ENCODE results near the gene NXPE2.
"Not testable (repeated sequence)": the region's sequence is repeated elsewhere in the genome, so short reads cannot be mapped to it uniquely, and the experiment has no call there.

Gene NXPE2

DNA sequence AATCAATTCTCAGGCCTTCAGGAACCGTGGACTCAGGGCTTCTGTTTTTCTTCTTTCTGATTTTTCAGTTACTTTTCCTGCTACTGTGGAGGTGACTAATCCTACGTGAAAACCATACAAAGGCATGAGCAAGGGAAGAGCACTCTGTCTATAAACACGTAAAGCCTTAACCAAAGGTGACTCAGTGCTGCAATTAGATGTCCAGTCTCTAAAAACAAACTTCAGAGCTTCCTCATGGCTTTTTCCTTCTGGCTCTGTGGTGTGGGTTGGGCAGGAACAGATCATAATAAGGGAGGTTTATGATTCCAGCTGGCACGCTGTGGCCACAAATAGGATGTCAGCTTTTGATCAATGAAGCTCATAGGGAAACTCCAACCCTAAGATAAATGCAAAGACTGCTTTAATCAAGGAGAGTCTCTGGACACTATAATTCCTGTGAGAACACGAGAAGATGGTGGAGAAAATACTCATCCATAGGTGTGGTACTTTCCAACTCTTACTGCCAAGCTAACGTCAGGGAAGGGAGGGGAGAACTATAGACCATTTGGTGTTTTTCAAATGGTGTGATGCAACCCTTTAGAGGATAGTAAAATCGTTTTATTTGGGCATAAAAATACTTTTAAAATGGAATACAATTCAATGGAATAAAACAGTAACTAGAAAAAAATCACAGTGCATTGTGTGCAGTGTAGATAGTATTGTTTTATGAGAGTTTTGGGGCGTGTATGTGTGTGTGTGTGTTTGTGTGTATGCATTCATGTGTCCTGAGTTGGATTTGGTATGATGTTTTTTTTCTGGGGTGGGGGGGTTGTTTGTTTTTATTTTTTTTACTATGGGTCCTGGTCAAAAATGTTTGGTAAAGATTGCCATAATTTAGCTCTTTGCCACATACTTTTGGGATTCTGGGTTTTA lies at the start of gene NXPE2:
NXPE2 (plus strand) TSS at position 403 of the 912 bp plus-strand sequence; CDS start at position 452, 49 bp downstream.
- in situ Hi-C loops (cut with HindIII; ENCODE audit: low sequenced_read_pairs) = no loop called here

DNA sequence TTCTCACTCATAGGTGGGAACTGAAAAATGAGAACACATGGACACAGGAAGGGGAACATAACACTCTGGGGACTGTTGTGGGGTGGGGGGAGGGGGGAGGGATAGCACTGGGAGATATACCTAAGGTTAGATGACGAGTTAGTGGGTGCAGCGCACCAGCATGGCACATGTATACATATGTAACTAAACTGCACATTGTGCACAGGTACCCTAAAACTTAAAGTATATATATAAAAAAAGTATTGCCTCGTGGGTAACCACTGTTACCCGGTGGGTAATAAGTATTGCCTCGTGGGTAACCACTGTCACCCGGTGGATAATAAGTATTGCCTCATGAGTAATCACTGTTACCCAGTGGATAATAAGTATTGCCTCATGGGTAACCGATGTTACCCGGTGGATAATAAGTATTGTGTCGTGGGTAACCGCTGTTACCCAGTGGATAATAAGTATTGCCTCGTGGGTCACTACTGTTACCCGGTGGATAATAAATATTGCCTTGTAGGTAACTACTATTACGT lies 46.8 kb upstream of the NXPE2 start:
- in situ Hi-C loops (cut with HindIII; ENCODE audit: low sequenced_read_pairs) = not testable (repeated sequence)

DNA sequence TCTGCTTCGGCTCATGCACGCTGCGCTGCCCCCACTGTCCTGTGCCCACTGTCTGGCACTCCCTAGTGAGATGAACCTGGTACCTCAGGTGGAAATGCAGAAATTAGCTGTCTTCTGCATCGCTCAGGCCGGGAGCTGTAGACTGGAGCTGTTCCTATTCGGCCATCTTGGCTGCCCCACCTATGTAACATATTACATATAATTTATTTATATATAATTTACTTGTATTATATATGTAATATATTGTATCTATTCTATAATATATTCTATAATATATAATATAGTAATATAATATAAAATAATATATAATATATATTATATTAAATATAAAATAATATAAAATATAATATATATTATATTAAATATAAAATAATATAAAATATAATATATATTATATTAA lies 38.9 kb upstream of the NXPE2 start:
- in situ Hi-C loops (cut with HindIII; ENCODE audit: low sequenced_read_pairs) = not testable (repeated sequence)

DNA sequence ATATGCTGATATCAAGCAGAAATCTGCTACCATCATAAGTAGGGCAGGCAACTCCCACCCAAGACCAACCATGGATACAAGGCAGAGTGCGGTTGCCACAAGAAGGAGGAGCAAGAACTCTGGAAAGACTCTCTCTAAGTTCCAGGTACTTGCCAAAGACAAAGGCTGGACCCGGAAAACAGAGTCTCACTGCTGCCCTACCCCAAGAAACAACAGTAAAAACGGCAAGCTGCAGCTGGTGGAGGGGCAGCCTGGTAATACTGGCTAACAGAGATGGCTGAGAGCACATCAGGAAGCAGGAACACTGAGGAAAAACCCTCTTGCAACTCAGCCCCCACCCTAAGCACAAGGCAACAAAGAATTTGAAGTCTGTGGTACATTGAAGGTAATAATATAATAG lies 27.7 kb upstream of the NXPE2 start:
- in situ Hi-C loops (cut with HindIII; ENCODE audit: low sequenced_read_pairs) = no loop called here

DNA sequence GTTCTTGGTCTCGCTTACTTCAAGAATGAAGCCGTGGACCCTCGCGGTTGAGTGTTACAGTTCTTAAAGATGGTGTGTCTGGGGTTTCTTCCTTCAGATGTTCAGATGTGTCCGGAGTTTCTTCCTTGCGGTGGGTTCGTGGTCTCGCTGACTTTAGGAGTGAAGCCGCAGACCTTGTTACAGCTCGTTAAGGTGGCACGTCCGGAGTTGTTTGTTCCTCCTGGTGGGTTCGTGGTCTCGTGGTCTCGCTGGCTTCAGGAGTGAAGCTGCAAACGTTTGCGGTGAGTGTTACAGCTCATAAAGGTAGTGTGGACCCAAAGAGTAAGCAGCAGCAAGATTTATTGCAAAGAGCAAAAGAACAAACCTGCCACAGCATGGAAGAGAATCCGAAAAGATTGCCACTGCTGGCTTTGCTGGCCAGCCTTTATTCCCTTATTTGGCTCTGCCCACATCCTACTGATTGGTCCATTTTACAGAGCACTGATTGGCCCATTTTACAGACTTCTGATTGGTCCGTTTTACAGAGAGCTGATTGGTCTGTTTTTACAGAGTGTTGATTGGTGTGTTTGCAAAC lies 27.1 kb upstream of the NXPE2 start:
- in situ Hi-C loops (cut with HindIII; ENCODE audit: low sequenced_read_pairs) = no loop called here

DNA sequence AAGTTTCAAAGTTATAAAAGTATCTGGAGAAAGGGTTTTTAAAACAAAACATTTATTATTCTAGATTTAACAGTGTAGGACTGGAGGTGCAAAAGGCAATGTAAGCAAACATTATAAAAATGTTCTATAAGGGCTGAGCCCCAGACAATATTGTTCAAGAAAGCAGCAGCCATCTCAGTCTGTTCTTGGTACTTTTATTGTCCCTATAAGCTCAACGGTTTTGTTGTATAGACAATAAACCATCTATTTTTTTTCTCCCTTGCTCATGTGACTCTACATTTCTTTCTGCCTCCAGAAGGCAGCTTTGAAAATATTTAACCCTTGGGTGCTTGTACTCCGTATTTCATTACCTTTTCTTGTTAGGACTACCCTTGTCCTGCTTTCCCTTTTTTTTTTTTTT lies 25.2 kb upstream of the NXPE2 start:
- in situ Hi-C loops (cut with HindIII; ENCODE audit: low sequenced_read_pairs) = no loop called here

DNA sequence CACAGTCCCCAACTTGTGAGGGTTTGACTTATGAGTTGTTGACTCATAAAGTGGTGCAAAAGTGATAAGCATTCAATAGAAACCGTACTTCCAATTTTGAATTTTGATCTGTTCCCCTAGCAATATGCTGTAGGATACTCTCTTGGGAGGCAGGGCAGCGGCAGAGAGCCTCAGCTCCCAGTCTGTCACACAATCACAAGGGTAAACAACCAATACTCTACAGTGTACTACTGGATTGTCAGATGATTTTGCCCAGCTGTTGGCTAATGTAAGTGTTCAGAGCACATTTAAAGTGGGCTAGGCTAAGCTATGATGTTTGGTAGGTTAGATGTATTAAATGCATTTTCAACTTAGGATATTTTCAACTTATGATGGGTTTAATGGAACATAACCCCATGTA lies 13.7 kb upstream of the NXPE2 start:
- in situ Hi-C loops (cut with HindIII; ENCODE audit: low sequenced_read_pairs) = no loop called here

DNA sequence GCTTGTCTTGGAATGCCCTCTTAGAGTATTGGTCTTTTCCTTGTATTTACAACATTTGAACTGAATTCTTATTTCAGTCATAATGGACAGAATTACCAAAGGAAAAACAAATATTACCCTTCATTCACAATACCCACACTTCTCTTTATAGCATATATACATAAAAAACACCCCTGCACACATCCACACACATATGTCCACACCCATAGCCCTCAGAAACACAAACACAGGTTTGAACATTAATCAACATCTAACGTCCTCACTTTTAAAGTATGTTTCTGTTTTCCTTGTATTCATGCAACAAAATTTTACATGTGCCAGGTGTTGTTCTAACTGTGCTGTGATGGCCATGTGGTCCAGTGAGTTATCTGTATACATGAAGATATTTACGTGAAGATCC lies 11.6 kb upstream of the NXPE2 start:
- in situ Hi-C loops (cut with HindIII; ENCODE audit: low sequenced_read_pairs) = no loop called here

DNA sequence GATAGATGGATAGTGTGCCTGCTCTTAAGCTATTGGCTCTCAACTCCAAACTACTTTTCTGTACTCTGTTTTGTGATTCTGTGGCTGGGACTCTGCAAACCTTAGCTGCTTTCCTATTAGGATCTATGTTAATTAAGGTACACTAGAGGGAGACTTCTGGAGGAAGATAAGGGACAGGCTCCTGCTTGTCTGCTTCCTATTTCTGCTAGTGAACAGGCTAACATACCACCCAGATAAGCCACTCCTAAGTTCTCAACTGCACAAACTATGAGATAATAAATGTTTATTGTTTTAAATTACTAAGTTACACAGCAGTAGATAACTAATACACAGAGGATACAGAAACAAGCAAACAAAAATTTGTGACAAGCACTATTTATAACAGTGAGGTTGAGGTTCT lies 10.2 kb upstream of the NXPE2 start:
- in situ Hi-C loops (cut with HindIII; ENCODE audit: low sequenced_read_pairs) = no loop called here

DNA sequence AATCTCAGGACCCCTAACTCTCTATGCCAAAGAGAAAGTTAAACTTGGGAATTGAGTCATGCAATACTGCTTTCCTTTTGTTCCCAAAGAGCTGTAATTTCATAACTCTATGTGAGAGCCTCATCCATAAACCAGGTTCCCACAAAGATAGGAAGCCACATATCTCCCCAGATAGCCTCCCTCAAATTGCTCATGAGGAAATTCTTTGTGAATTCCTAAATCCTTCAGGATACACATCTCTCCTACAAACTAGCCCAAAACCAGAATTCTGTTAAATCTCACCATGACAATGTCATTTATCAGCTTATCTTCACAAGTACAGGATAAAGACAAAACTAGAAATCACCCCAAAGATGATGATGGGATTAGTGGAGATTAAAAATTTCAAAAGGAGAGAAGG lies 4.7 kb upstream of the NXPE2 start:
- in situ Hi-C loops (cut with HindIII; ENCODE audit: low sequenced_read_pairs) = no loop called here

DNA sequence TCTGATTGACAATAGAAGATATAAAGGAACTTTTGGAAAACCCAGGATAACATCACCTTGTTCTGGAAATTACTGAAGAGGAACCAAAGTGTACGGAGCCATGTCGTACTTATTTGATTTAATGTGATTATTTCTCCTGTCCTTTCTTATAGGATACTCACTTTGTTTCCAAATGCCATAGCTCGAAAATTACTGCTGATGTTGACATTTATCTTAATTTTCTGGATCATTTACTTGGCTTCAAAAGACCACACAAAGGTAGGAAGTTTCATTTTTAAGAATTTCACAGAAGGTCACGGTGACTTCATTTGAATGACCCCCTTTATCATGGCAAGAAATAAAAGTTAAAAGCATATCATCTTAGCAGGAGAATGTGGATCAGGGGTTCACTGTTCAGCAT lies 1.2 kb downstream of the NXPE2 start:
- in situ Hi-C loops (cut with HindIII; ENCODE audit: low sequenced_read_pairs) = no loop called here

DNA sequence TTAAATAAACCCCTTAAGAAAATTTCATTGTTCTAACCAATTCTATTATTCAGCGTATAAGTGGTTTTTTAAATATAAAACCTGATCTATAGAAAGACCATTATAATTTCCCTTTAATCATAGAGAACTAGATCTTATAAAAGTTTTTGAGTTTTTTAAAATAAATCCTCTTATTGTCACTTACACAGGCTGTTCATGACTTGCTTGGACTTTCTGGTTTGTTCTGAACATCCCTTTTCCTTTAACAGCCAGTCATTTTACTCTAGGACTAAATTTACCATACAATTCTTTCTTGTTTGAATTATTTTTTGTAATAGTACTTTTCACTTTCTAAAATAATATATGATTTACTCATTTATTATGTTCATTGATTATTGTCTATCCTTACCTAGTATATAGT lies 4.7 kb downstream of the NXPE2 start:
- in situ Hi-C loops (cut with HindIII; ENCODE audit: low sequenced_read_pairs) = no loop called here

DNA sequence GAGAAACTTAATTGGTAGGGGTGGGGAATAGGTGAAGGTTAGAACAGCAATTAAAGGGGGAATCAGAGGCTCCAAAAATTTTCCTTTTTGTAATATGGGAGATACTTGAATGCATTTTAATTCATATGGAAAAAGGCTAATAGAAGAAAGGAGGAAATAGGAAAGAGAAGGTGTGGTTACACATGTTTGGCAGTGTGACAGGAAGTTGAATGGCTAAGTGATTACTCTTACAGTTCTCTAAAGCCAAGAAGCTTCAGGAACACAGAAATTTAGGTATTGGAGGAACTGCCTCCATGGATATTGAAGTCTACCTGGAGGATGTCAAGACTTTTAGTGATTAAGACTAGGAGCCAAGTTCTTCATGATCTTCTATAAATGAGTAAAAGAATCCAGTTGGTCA lies 6.3 kb downstream of the NXPE2 start:
- in situ Hi-C loops (cut with HindIII; ENCODE audit: low sequenced_read_pairs) = no loop called here

DNA sequence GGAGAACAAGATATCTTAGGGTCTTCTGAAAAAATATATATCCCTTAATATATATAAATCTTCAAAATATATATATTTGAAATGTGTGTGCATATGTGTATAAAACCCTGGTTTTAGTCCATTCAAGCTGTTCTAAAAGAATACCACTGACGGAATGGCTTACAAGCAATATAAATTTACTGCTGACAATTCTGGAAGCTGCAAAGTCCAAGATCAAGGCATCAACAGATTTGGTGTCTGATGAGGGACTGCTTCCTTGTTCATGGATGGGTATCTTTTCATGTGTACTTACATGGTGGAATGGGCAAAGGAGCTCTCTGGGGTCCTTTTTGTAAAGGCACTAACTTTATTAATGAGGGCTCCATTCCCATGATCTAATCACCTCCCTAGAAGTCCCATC lies 6.8 kb downstream of the NXPE2 start:
- in situ Hi-C loops (cut with HindIII; ENCODE audit: low sequenced_read_pairs) = no loop called here

DNA sequence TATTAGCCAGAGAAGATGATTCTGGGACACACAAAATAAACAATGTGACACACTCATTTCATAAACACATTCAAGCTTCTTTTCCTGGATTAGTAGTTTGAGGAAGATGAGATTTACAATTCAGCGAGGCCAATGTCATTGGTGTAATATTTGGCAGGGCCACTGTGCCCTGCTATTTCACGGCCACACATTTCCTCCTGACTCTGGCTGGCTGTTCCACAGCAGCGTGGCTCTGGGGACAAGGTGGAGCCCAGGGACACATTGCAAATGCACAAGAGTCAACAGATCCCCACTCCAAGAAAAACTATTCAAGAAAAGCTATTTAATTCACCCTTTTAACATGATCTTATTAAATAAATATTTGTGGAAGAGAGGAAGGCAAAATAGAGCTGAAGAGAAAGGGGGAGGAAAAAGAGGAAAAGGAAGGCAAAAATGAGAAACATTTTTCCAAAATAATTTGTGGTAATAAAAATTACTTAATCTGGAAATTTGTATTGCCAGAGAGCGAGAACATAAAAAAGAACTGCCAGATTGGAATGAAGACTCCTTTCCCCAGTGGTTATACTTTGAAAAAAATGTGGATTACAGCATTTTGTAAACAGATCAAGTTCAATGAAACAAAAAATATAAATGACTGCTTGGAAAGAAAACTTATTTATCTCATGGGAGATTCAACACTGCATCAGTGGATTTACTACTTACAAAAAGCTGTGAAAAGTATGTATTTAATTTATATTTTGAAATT lies 27.1 kb downstream of the NXPE2 start:
- in situ Hi-C loops (cut with HindIII; ENCODE audit: low sequenced_read_pairs) = no loop called here

DNA sequence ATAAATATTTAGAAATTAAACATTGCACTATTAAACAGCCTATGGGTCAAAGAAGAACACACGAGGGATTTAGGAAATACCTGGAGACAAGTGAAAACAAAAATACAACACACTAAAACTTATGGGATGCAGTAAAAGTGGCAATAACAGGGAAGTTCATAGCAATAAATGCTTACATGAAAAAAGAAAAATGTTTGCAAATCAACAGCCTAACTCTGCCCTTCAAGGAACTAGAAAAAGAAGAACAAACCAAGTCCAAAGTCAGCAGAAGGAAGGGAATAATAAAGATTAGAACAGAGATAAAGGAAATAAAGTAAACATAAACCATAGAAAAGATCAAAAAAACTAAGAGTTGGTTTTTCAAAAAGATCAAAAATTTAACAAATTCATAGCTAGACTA lies 31.6 kb downstream of the NXPE2 start:
- in situ Hi-C loops (cut with HindIII; ENCODE audit: low sequenced_read_pairs) = no loop called here

DNA sequence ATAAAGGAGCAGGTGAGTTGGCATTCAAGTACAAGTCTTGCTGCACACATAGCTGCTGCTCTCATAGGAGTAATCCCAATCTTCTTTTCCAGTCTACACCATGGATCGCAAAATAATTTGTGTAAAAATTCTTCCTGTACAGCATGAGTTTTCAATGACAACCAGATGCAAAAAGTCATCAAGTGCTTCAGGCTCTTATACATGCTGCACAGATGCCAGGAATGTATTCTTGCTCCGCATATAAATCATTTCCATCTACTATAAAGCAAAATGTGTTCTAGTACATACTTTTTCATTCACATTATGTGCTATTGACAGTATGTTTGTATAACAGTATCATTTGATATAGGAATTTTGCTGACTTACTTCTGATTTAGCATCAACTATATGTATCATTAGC lies 35.4 kb downstream of the NXPE2 start:
- in situ Hi-C loops (cut with HindIII; ENCODE audit: low sequenced_read_pairs) = no loop called here

DNA sequence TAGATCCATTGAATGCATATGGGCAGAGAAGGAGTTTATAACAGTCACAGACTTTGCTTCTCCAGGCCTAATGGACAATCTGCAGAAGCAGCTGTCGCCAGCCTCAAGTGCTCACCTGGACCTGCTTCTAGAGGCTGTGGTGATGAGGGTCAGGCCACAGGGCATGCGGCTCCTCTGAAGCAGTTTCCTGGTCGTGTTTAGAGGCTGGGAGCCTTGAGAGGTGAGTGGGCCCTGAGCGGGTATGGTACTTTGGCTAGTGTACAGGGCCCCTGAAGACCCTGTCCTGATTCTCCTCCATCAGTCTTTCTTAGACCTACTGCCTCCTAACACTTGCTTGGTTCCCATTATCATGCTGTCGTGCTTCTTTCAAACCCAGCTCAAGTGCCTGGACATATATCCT lies 41.2 kb downstream of the NXPE2 start:
- in situ Hi-C loops (cut with HindIII; ENCODE audit: low sequenced_read_pairs) = no loop called here

DNA sequence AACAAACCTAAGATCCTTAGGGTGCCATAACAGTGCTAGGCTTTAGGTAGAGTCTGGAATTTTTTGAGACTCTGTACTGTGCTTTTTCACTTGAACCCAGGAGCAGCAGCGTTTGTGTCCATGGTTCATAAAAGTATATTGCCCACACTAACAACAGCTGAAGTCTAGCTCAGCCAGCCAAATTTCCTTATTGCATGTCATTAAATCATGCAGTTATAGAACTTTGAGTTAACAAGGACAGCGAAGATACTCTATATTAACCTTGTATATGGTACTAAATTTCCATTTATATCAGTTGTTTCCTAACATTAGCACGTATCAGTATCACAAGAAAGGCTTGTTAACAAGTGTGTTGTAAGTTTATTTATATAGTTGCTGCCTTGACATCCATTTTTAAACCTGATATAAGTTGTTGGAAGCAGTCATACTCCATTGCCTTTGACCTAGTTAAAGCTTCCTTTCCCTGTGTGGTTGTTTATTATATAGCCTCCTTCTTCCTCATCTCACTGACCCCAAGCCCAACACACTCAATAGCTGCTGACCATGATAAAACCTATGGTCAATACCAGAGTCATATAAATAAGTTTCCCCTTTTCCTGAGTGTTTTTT lies 46.7 kb downstream of the NXPE2 start:
- in situ Hi-C loops (cut with HindIII; ENCODE audit: low sequenced_read_pairs) = no loop called here

DNA sequence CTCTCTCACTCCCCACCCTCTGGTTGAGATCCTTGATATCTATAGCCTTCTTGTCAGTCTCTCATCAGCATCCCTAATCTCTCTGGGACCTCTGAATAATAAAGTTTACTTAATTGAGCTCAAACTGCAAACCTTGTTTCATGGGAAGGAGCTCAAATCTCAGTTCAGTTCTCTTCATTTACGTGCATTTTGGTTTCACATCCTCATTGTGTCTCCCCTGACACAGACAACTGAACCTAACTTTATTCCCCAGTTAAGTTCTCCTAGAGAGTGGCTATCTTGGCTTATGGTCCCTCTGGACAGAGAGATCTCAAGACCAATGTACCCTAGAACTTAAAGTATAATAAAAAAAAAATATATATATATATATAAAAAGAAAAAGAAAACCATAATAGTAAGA lies 47.3 kb downstream of the NXPE2 start:
- in situ Hi-C loops (cut with HindIII; ENCODE audit: low sequenced_read_pairs) = no loop called here

DNA sequence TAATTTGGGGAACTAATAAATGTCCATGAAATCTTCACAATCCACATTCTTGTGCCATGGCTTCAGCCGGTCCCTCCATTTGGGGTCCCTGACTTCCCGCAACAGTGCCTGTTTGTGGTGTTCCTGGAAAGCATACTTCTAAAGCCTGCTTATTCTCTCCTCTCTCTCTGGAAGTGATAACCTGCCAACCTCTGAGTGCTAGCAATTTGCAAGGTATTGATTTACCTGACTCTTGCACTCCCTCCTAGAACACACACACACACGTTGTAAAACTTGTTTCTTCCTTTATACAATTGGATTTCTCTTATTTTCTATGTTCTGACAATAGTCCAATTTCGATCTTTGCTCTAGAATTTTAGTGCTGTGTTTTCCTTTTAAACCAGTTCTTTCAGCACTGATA lies 58.5 kb downstream of the NXPE2 start:
- in situ Hi-C loops (cut with HindIII; ENCODE audit: low sequenced_read_pairs) = no loop called here

All from endothelial cell of hepatic sinusoid (primary cell).